Left lung (tissue), 10 donors: Measurements from ENCODE around the gene CCDC178. TPM values are rescaled to one million over a fixed set of nuclear protein-coding genes. Genes with fewer than 3 reads are reported as not detected.
"Not testable (repeated sequence)": the region's sequence is repeated elsewhere in the genome, so short reads cannot be mapped to it uniquely, and the experiment has no call there.

Experiments used
- ATAC-seq: fragments of 200-7000 bp; cut with Tn5 transposase; one replicate; pipeline ENCODE4 v1.9.1; 2020; ENCODE audit warnings: moderate library complexity
- DNase-seq, 4 donors: peaks; one replicate each; pipeline ENCODE4 v3.0.0-alpha.2; 2013 to 2020
- H3K27ac ChIP-seq, 2 donors: fragments of 200-600 bp; sonication (generic) in 1 of 2; one replicate each; pipeline versions ENCODE4 v1.5.0 to v1.8.0; 2020 to 2021
- H3K27me3 ChIP-seq, 2 donors: fragments of 200-600 bp; sonication (generic) in 1 of 2; one replicate each; pipeline versions ENCODE4 v1.5.0 to v1.8.0; 2020 to 2021
- H3K36me3 ChIP-seq, 2 donors: fragments of 200-600 bp; sonication (generic) in 1 of 2; one replicate each; pipeline versions ENCODE4 v1.5.0 to v1.8.0; 2020 to 2021
- H3K4me1 ChIP-seq, 2 donors: fragments of 200-600 bp; one replicate each; pipeline ENCODE4 v1.8.0; 2021
- H3K4me3 ChIP-seq, 2 donors: fragments of 200-600 bp; sonication (generic) in 1 of 2; one replicate each; pipeline versions ENCODE4 v1.5.0 to v1.8.0; 2020 to 2021; ENCODE audit warnings: mild to moderate bottlenecking in 1 of 2
- H3K9me3 ChIP-seq, 2 donors: fragments of 200-600 bp; sonication (generic) in 1 of 2; one replicate each; pipeline versions ENCODE4 v1.5.0 to v1.8.0; 2020 to 2021
- CTCF ChIP-seq, 2 donors: fragments of 200-600 bp; sonication (generic) in 1 of 2; IDR thresholded peaks; one replicate each; pipeline versions ENCODE4 v1.5.0 to v1.8.0; 2021; ENCODE audit warnings: antibody characterized with exemption in 2 of 2
- intact Hi-C, 2 donors: fragments of 100-400 bp; cut with DNase I; formaldehyde crosslinking; loops; one replicate each; pipeline versions ENCODE4 v1.11.2 to v1.14.2; 2022
- polyA plus RNA-seq, 6 donors: library from polyadenylated mRNA; unstranded; fragments of 120-200 nt; gene quantifications; one replicate each; pipeline ENCODE4 v1.2.1, GENCODE V29; 2013; ENCODE audit not compliant: insufficient read length in 6 of 6
- total RNA-seq, 2 donors: library from RNA; stranded (reverse); fragmentation: NEBNext Ultra II Directional; extraction: Animal tissue kit (Norgen Biotek cat#: 25700); gene quantifications; one replicate each; pipeline ENCODE4 v1.2.1, GENCODE V29; 2021
- donor health status: DM: no; HTN: yes; CAD: no.
- donor health status: DM: no; HTN: no; CAD: no.

CCDC178 gene
- total and polyA plus RNA-seq, 8 donors, result 0.73 to 2.9 (median 2.2) TPM; not detected in 1

- no peaks in the 10 kb centered on the region for H3K9me3 ChIP-seq
- no peaks in the 10 kb centered on the region for H3K4me1 ChIP-seq
- H3K27me3 ChIP-seq, result no peaks in the 10 kb centered on the region
- intact Hi-C loops, result no loop called here
- H3K27ac ChIP-seq, result no peak overlapping the region
- H3K4me3 ChIP-seq, result no peak overlapping the region
- H3K36me3 ChIP-seq, result no peaks in the 10 kb centered on the region
- DNase-seq (no peak), ATAC-seq (no peak)
- no peak for TF ChIP-seq CTCF (IDR thresholded peaks at IDR 0.05)
These were observed 288.1 kb downstream of the CCDC178 start for GRCh38 chr18:33152376-33152775.

- H3K4me1 ChIP-seq, H3K27me3 ChIP-seq, ATAC-seq, H3K36me3 ChIP-seq, H3K4me3 ChIP-seq, intact Hi-C loops, H3K9me3 ChIP-seq, DNase-seq, H3K27ac ChIP-seq: not testable (repeated sequence)
These were observed 292.7 kb downstream of the CCDC178 start for GRCh38 chr18:33147811-33148210.

- Histone ChIP-seq H3K9me3 (peaks cover 0 to 3% of the 10 kb centered on the region in 2 donors), H3K4me1 (no peaks in the 10 kb centered on the region), H3K27ac (no peak overlapping the region), H3K36me3 (no peaks in the 10 kb centered on the region), H3K4me3 (no peak overlapping the region), H3K27me3 (no peaks in the 10 kb centered on the region)
- DNase-seq (no peak), ATAC-seq (no peak)
- no peak for TF ChIP-seq CTCF (IDR thresholded peaks at IDR 0.05)
- intact Hi-C loops, result no loop called here
These were observed 294.5 kb downstream of the CCDC178 start for GRCh38 chr18:33146014-33146413.

GRCh38 chr18:33135951-33136660 lies 304.4 kb downstream of the CCDC178 start:
- no peak for TF ChIP-seq CTCF (IDR thresholded peaks at IDR 0.05)
- Histone ChIP-seq H3K4me3 (no peak overlapping the region), H3K27me3 (no peaks in the 10 kb centered on the region), H3K36me3 (no peaks in the 10 kb centered on the region), H3K27ac (no peak overlapping the region), H3K9me3 (peaks cover 0 to 7% of the 10 kb centered on the region in 2 donors), H3K4me1 (no peaks in the 10 kb centered on the region)
- intact Hi-C loops, result no loop called here
- DNase-seq (no peak), ATAC-seq (no peak)

- intact Hi-C loops, result no loop called here
- H3K4me3 ChIP-seq, result no peak overlapping the region
- no peaks in the 10 kb centered on the region for H3K27me3 ChIP-seq
- H3K4me1 ChIP-seq, result no peaks in the 10 kb centered on the region
- H3K36me3 ChIP-seq, result no peaks in the 10 kb centered on the region
- DNase-seq, result no peak
- TF ChIP-seq CTCF (IDR thresholded peaks at IDR 0.05), result no peak
- no peak overlapping the region for H3K27ac ChIP-seq
- ATAC-seq, result no peak
- no peaks in the 10 kb centered on the region for H3K9me3 ChIP-seq
These were observed 307.9 kb downstream of the CCDC178 start for GRCh38 chr18:33132657-33133056.

- H3K4me1 ChIP-seq, result no peaks in the 10 kb centered on the region
- no peak for TF ChIP-seq CTCF (IDR thresholded peaks at IDR 0.05)
- H3K36me3 ChIP-seq, result no peaks in the 10 kb centered on the region
- no peaks in the 10 kb centered on the region for H3K9me3 ChIP-seq
- DNase-seq, result no peak
- H3K27me3 ChIP-seq, result no peaks in the 10 kb centered on the region
- ATAC-seq, result no peak
- H3K4me3 ChIP-seq, result no peak overlapping the region
- intact Hi-C loops, result no loop called here
- no peak overlapping the region for H3K27ac ChIP-seq
These were observed 311.9 kb downstream of the CCDC178 start for GRCh38 chr18:33128581-33128980.
